WERI-Rb-1 (cell line): ENCODE data around the gene UCHL5.

ENCODE experiments used
- DNase-seq: peaks from one replicate; pipeline ENCODE4 v3.0.0-alpha.2; 2020
- H3K27ac ChIP-seq: fragments of 250-450 bp; sonication (Bioruptor Pico); 2 replicates; pipeline ENCODE4 v1.5.1; 2020; ENCODE audit warnings: mild to moderate bottlenecking, moderate library complexity
- H3K27me3 ChIP-seq: fragments of 250-450 bp; sonication (Bioruptor Pico); 2 replicates; pipeline ENCODE4 v1.5.1; 2021; ENCODE audit warnings: mild to moderate bottlenecking, low read depth, moderate library complexity; ENCODE audit not compliant: insufficient read depth, severe bottlenecking
- H3K36me3 ChIP-seq: fragments of 250-450 bp; sonication (Bioruptor Pico); 2 replicates; pipeline ENCODE4 v1.5.1; 2020; ENCODE audit warnings: mild to moderate bottlenecking, moderate library complexity
- H3K4me3 ChIP-seq: 2 replicates; pipeline ENCODE4 v1.5.1; 2011; ENCODE audit warnings: low read depth, mild to moderate bottlenecking, control low read depth, low read length
- H3K9me3 ChIP-seq: fragments of 250-450 bp; sonication (Bioruptor Pico); 2 replicates; pipeline ENCODE4 v1.5.1; 2021; ENCODE audit warnings: mild to moderate bottlenecking, moderate library complexity; ENCODE audit not compliant: severe bottlenecking
- TF ChIP-seq, protein P1 (sequence below): IDR thresholded peaks from 2 replicates; pipeline ENCODE4 v1.5.1; 2011; ENCODE audit warnings: low read depth, mild to moderate bottlenecking, control low read depth, inconsistent platforms, low read length

UCHL5 gene

DNA sequence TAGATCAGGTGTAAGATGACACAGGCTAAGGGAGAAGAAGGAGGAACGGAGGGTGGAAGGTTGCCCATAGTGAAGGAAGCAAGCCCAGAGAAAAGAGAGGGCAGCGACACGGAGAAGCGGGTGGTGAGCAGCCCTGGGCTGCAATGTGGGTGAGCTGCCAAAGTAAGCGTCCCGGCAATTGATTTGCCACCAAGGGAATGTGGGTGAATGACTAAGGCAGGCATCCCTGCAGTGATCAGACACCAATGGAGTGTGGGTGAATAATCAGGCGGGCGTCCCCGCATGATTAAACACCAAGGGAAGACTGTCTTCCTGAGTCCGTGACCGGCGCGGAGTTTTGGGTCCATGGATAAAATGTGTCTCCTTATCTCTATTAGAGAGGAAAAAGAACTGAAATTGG lies 79.6 kb downstream of the UCHL5 start:
- H3K9me3 ChIP-seq: no peaks in the 10 kb centered on the region
- no peaks in the 10 kb centered on the region for H3K27me3 ChIP-seq
- no peaks in the 10 kb centered on the region for H3K36me3 ChIP-seq
- TF ChIP-seq, protein P1, sequence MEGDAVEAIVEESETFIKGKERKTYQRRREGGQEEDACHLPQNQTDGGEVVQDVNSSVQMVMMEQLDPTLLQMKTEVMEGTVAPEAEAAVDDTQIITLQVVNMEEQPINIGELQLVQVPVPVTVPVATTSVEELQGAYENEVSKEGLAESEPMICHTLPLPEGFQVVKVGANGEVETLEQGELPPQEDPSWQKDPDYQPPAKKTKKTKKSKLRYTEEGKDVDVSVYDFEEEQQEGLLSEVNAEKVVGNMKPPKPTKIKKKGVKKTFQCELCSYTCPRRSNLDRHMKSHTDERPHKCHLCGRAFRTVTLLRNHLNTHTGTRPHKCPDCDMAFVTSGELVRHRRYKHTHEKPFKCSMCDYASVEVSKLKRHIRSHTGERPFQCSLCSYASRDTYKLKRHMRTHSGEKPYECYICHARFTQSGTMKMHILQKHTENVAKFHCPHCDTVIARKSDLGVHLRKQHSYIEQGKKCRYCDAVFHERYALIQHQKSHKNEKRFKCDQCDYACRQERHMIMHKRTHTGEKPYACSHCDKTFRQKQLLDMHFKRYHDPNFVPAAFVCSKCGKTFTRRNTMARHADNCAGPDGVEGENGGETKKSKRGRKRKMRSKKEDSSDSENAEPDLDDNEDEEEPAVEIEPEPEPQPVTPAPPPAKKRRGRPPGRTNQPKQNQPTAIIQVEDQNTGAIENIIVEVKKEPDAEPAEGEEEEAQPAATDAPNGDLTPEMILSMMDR: no peak
- 0 out of 2 replicates have a peak overlapping the region, but pooled peaks have one; percentile 9 for H3K27ac ChIP-seq
- H3K4me3 ChIP-seq: no peak overlapping the region
- no peak for DNase-seq

DNA sequence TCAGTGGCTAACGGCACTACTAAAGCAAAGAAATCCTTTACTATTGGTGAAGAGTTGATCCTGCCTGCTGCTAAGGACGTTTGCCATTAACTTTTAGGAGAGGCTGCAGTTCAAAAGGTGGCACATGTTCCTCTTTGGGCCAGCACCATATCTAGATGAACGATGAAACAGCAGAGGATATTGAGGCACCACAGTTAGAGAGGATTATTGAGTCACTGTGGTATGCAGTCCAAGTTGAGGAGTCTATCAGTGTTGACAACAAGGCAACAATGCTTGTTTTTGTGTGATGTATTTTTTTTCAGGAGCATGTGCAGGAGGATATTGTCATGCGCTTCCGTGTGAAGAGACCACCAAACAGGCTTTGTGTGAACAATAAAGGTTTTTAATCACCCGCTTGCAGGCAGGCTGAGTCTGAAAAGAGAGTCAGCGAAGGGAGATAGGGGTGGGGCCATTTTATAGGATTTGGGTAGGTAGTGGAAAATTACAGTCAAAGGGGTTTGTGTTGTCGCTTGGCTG lies 80.9 kb downstream of the UCHL5 start:
- no peak overlapping the region for H3K4me3 ChIP-seq
- H3K27me3 ChIP-seq: no peaks in the 10 kb centered on the region
- no peak for DNase-seq
- H3K27ac ChIP-seq: 0 out of 2 replicates have a peak overlapping the region, but pooled peaks have one; percentile 2
- TF ChIP-seq, protein P1: no peak
- no peaks in the 10 kb centered on the region for H3K36me3 ChIP-seq
- H3K9me3 ChIP-seq: no peaks in the 10 kb centered on the region

- H3K27me3 ChIP-seq: no peaks in the 10 kb centered on the region
- DNase-seq: peak; percentile 73
- no peaks in the 10 kb centered on the region for H3K9me3 ChIP-seq
- TF ChIP-seq, protein P1: no peak
- no peaks in the 10 kb centered on the region for H3K36me3 ChIP-seq
- peak overlapping the region; percentile 22 for H3K27ac ChIP-seq
- H3K4me3 ChIP-seq: no peak overlapping the region
These were observed 82.0 kb downstream of the UCHL5 start for GRCh38 chr1:192977089-192977706.

- no peak for DNase-seq
- no peaks in the 10 kb centered on the region for H3K36me3 ChIP-seq
These were observed 82.6 kb downstream of the UCHL5 start for GRCh38 chr1:192976576-192976975.

GRCh38 chr1:192974701-192975100 lies 84.5 kb downstream of the UCHL5 start:
- TF ChIP-seq, protein P1: no peak
- no peaks in the 10 kb centered on the region for H3K36me3 ChIP-seq
- no peaks in the 10 kb centered on the region for H3K9me3 ChIP-seq
- H3K27ac ChIP-seq: no peak overlapping the region
- DNase-seq: no peak
- no peak overlapping the region for H3K4me3 ChIP-seq
- no peaks in the 10 kb centered on the region for H3K27me3 ChIP-seq

More at GRCh38 chr1:192976576-192976975, 82.6 kb downstream of the UCHL5 start:
- H3K4me3 ChIP-seq: no peak overlapping the region
- H3K27me3 ChIP-seq: no peaks in the 10 kb centered on the region
- no peaks in the 10 kb centered on the region for H3K9me3 ChIP-seq
- H3K27ac ChIP-seq: no peak overlapping the region
- TF ChIP-seq, protein P1: no peak

DNA sequence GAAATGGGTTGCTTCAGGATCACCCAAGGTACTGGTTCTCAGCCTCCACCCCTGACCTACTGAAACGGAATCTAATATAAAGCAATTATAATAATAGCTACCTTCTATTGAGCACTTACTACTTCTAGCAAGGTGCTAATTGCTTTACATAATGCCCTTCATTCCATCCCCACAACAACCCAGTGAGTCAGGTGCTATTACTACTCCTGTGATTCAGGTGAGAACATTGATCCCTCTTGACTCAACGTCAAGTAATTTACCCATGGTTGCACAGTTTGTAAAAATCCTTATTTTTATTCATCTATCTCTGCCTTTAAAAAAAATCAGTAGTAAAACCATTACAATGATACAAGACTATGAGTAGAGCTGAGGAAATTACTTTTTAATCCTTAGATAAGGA lies 85.2 kb downstream of the UCHL5 start:
- Histone ChIP-seq H3K27me3 (no peaks in the 10 kb centered on the region), H3K4me3 (no peak overlapping the region), H3K27ac (no peak overlapping the region), H3K9me3 (no peaks in the 10 kb centered on the region), H3K36me3 (no peaks in the 10 kb centered on the region)
- no peak for DNase-seq
- TF ChIP-seq, protein P1: no peak
